Prostate gland (tissue), 2 donors: ENCODE data around the gene NIPA2. TPM values are rescaled to one million over a fixed set of nuclear protein-coding genes. Genes with fewer than 3 reads are reported as not detected.
A peak's percentile ranks its signal among the peaks of the same experiment; 100 is the strongest.

Source experiments
- DNase-seq: peaks from one replicate; pipeline ENCODE4 v3.0.0-alpha.2; 2019; ENCODE audit warnings: low spot score
- H3K27ac ChIP-seq, 2 donors: fragments of 200-600 bp; sonication (generic); 2 replicates each; pipeline ENCODE4 v1.5.1; 2017 to 2019
- H3K27me3 ChIP-seq: fragments of 200-600 bp; sonication (generic); replicated peaks from 2 replicates; pipeline ENCODE4 v1.5.1; 2019; ENCODE audit not compliant: insufficient read depth
- H3K36me3 ChIP-seq, 2 donors: fragments of 200-600 bp; sonication (generic); 1 replicate in 1 of 2; 2 replicates in 1 of 2; pipeline versions ENCODE4 v1.5.1 to v1.8.1; 2017 to 2019
- H3K4me1 ChIP-seq: fragments of 200-600 bp; sonication (generic); replicated peaks from 2 replicates; pipeline ENCODE4 v1.5.1; 2019
- H3K4me3 ChIP-seq, 2 donors: fragments of 200-600 bp; sonication (generic); 2 replicates each; pipeline ENCODE4 v1.5.1; 2017 to 2019
- H3K9me3 ChIP-seq: fragments of 200-600 bp; sonication (generic); 2 replicates; pipeline ENCODE4 v1.5.1; 2017
- CTCF ChIP-seq, 4 experiments: fragments of 200-600 bp in 2 of 4; fragments of 450-650 bp in 2 of 4; sonication (generic) in 2 of 4; IDR thresholded peaks; 1 replicate in 3 of 4; 2 replicates in 1 of 4; pipeline ENCODE4 v1.5.1; 2016 to 2019; ENCODE audit warnings: antibody characterized with exemption in 4 of 4, mild to moderate bottlenecking in 2 of 4, moderate library complexity in 2 of 4
- POLR2A ChIP-seq: fragments of 450-650 bp; IDR thresholded peaks from one replicate; pipeline ENCODE4 v1.6.1; 2016; ENCODE audit warnings: antibody characterized with exemption, mild to moderate bottlenecking
- POLR2AphosphoS5 ChIP-seq: sonication (generic); formaldehyde crosslinking; IDR thresholded peaks from one replicate; pipeline ENCODE4 v1.6.1; 2017; ENCODE audit warnings: antibody characterized with exemption
- whole genome bisulfite sequencing: methylation state at CpG from one replicate; pipeline ENCODE4 v1.1.5; 2018; 5-methylcytosine and 5-hydroxymethylcytosine counted together
- intact Hi-C: fragments of 100-400 bp; cut with DNase I; formaldehyde crosslinking; loops from one replicate; pipeline ENCODE4 v1.14.2; 2022
- total RNA-seq, 2 donors: library from RNA; depleted of rRNA; stranded (reverse); fragments of >200 nt; gene quantifications; one replicate each; pipeline ENCODE4 v1.1.0, GENCODE V29; 2016

NIPA2 gene
- total RNA-seq: 10 to 100 TPM; 34.9 to 43.6 TPM

- TF ChIP-seq CTCF (IDR thresholded peaks at IDR 0.05) (peak in 3 of 4 experiments; percentile 10 to 34 (median 26)), POLR2A (peak; percentile 81), POLR2AphosphoS5 (peak; percentile 99)
- intact Hi-C loops: loop anchor here (2.0 kb wide), 1 partner anchor 52 kb away; the partner anchor contains the start of gene NIPA1
- H3K9me3 ChIP-seq: no peaks in the 10 kb centered on the region
- H3K4me1 ChIP-seq: no peaks in the 10 kb centered on the region
- H3K4me3 ChIP-seq: peak within 1 kb of the TSS; percentile 75 to 85
- H3K27ac ChIP-seq: peak within 1 kb of the TSS; percentile 91 to 92
- no peaks in the 10 kb centered on the region for H3K27me3 ChIP-seq
- peak; percentile 97 for DNase-seq
- no peaks in the 10 kb centered on the region for H3K36me3 ChIP-seq
- WGBS: under 1% methylated on average over 50 of the region's 83 CpGs
These were observed at the start of gene NIPA2 for GRCh38 chr15:22838292-22839042. TSS of gene NIPA2 (plus strand) at chr15:22838666. CDS start at chr15:22851732, 13,066 bp downstream.

- intact Hi-C loops: no loop called here
- DNase-seq: no peak
- H3K4me1 ChIP-seq: no peaks in the 10 kb centered on the region
- H3K36me3 ChIP-seq: no peaks in the 10 kb centered on the region
- no peaks in the 10 kb centered on the region for H3K27me3 ChIP-seq
- H3K27ac ChIP-seq: no peak overlapping the region
- H3K4me3 ChIP-seq: no peak overlapping the region
- no peaks in the 10 kb centered on the region for H3K9me3 ChIP-seq
- 97% methylated on average over 4 of the region's 4 CpGs for WGBS
- TF ChIP-seq CTCF (IDR thresholded peaks at IDR 0.05) (no peak), POLR2AphosphoS5 (no peak), POLR2A (no peak)
These were observed 44.4 kb upstream of the NIPA2 start for GRCh38 chr15:22794063-22794462.

GRCh38 chr15:22794621-22795167 is 43.8 kb upstream of the NIPA2 start:
- Histone ChIP-seq H3K4me1 (no peaks in the 10 kb centered on the region), H3K27ac (no peak overlapping the region), H3K36me3 (no peaks in the 10 kb centered on the region), H3K27me3 (no peaks in the 10 kb centered on the region), H3K9me3 (no peaks in the 10 kb centered on the region), H3K4me3 (no peak overlapping the region)
- DNase-seq: no peak
- TF ChIP-seq POLR2AphosphoS5 (no peak), CTCF (IDR thresholded peaks at IDR 0.05) (no peak), POLR2A (no peak)
- intact Hi-C loops: no loop called here
- 92% methylated on average over 17 of the region's 17 CpGs for WGBS

- TF ChIP-seq CTCF (IDR thresholded peaks at IDR 0.05): no peak
- no peak for TF ChIP-seq POLR2A
- no peak for TF ChIP-seq POLR2AphosphoS5
- DNase-seq: no peak
- no peaks in the 10 kb centered on the region for H3K27me3 ChIP-seq
- H3K9me3 ChIP-seq: no peaks in the 10 kb centered on the region
- intact Hi-C loops: no loop called here
- no peak overlapping the region for H3K27ac ChIP-seq
- WGBS: 91% methylated on average over 18 of the region's 20 CpGs
- no peaks in the 10 kb centered on the region for H3K4me1 ChIP-seq
- H3K4me3 ChIP-seq: no peak overlapping the region
- no peaks in the 10 kb centered on the region for H3K36me3 ChIP-seq
These were observed 43.0 kb upstream of the NIPA2 start for GRCh38 chr15:22795206-22796063.
